ENCODE data around the gene MNT. TPM values are rescaled to one million over a fixed set of nuclear protein-coding genes. Genes with fewer than 3 reads are reported as not detected.

The MNT gene
- total and polyA plus RNA-seq, 2 of the 8 experiments (the other 6 are each of a cell fraction or from before 2014, with no cell fraction given) = 5.0 to 17.3 TPM

DNA sequence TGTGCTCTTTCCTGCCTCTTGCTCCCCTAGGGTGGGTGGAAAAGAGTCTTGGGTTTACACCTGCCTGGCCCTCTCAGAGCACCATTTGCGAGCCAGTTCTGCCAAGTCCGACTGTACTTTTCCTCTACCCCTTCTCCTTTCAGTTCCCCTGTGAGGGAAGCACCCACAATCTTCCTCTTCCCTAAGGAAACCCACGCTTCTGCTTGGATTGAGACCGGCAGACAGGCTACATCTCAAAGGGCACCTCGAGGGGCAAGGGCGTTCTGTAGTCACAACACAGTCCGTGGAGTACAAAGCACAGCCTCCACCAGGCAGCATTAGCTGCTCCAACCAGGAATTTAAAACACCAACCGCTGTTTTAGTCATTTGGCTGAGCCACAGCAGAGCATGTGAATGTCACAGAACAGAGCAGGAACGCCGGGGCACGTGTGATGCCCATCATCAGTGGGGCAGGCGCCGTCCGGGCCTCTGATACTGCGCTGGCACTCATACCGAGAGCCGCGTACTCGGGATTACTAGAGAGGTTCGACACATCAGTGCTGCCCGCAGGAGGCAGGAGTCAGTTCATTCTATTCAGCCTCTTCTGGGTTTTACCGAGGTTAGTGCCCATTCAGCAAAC is 13.7 kb upstream of the MNT start (continued):
- no peak for TF ChIP-seq HDAC2 (IDR thresholded peaks at IDR 0.05; ENCODE audit: borderline replicate concordance in 1 of 2, low read depth in 2 of 2, low read length in 2 of 2)
- TF ChIP-seq RFX5 (IDR thresholded peaks at IDR 0.05; ENCODE audit: borderline replicate concordance, low read depth, low read length) = no peak
- no peak for TF ChIP-seq TAF1 (IDR thresholded peaks at IDR 0.05; ENCODE audit: low read depth, low read length)
- TF ChIP-seq SP2 (IDR thresholded peaks at IDR 0.05; ENCODE audit: low read length) = no peak
- TF ChIP-seq MAFK (IDR thresholded peaks at IDR 0.05; ENCODE audit: low read depth, low read length) = no peak
- no peak for TF ChIP-seq ASH2L (IDR thresholded peaks at IDR 0.05; ENCODE audit: low read length)
- no peak for TF ChIP-seq CHD2 (IDR thresholded peaks at IDR 0.05; ENCODE audit: low read length)
- no peak for TF ChIP-seq RXRA (IDR thresholded peaks at IDR 0.05; ENCODE audit: insufficient read depth, low read depth, low read length)
- no peak for TF ChIP-seq RNF2 (IDR thresholded peaks at IDR 0.05; ENCODE audit: borderline replicate concordance, low read depth, low read length, missing control alignments, poor library complexity, severe bottlenecking)
- no peak for TF ChIP-seq HDAC6 (IDR thresholded peaks at IDR 0.05; ENCODE audit: low read depth, low read length)
